MM.1S (cell line): ENCODE results near the gene PTPRE.

Experiments used
- EZH2phosphoT487 ChIP-seq: fragments of 300-600 bp; sonication (generic); IDR thresholded peaks from 2 replicates; pipeline ENCODE4 v1.6.1; 2018; ENCODE audit warnings: antibody characterized with exemption, low read length
- TF ChIP-seq, protein P1 (sequence below): fragments of 300-600 bp; sonication (generic); IDR thresholded peaks from 2 replicates; pipeline ENCODE4 v1.5.1; 2016; ENCODE audit warnings: antibody characterized with exemption, low read length, mixed read lengths

DNA sequence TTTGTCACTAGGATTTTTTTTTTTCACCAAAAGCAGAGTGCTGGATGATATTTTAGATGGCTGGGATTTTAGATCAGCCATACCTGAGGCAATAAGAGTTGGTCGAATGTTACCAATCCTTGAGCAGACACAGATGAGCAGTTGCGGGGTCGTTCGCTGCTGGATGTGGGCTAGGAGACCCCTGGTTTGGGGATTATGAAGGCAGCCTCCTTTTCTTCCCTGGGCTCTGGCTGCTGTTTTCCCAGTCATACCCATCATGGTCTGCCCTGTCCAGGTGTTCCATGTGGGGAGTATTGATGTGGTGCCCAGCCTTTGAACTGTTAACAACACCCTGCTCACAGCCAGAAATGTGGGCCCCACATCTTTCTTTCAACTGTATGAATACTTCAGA, 5.0 kb downstream of the PTPRE start:
- TF ChIP-seq, protein P1, sequence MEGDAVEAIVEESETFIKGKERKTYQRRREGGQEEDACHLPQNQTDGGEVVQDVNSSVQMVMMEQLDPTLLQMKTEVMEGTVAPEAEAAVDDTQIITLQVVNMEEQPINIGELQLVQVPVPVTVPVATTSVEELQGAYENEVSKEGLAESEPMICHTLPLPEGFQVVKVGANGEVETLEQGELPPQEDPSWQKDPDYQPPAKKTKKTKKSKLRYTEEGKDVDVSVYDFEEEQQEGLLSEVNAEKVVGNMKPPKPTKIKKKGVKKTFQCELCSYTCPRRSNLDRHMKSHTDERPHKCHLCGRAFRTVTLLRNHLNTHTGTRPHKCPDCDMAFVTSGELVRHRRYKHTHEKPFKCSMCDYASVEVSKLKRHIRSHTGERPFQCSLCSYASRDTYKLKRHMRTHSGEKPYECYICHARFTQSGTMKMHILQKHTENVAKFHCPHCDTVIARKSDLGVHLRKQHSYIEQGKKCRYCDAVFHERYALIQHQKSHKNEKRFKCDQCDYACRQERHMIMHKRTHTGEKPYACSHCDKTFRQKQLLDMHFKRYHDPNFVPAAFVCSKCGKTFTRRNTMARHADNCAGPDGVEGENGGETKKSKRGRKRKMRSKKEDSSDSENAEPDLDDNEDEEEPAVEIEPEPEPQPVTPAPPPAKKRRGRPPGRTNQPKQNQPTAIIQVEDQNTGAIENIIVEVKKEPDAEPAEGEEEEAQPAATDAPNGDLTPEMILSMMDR = no peak
- TF ChIP-seq EZH2phosphoT487 = no peak
